Heart right ventricle (tissue), 16 donors: ENCODE results near the gene LHX4. TPM values are rescaled to one million over a fixed set of nuclear protein-coding genes. Genes with fewer than 3 reads are reported as not detected.

ENCODE experiments used
- ATAC-seq, 8 donors: fragments of 200-7000 bp; cut with Tn5 transposase; one replicate each; pipeline ENCODE4 v1.9.1; 2020; ENCODE audit warnings: mild to moderate bottlenecking in 8 of 8, moderate library complexity in 8 of 8, moderate number of reproducible peaks in 1 of 8
- DNase-seq, 2 donors: peaks; one replicate each; pipeline ENCODE4 v3.0.0-alpha.2; 2020
- H3K27ac ChIP-seq, 10 donors: fragments of 200-600 bp; sonication (generic) in 2 of 10; one replicate each; pipeline versions ENCODE4 v1.5.0 to v1.8.0; 2020 to 2022; ENCODE audit warnings: mild to moderate bottlenecking in 3 of 10
- H3K27me3 ChIP-seq, 7 donors: fragments of 200-600 bp; one replicate each; pipeline ENCODE4 v1.8.0; 2021 to 2022; ENCODE audit warnings: mild to moderate bottlenecking in 2 of 7
- H3K36me3 ChIP-seq, 9 donors: fragments of 200-600 bp; sonication (generic) in 1 of 9; one replicate each; pipeline versions ENCODE4 v1.5.0 to v1.8.0; 2020 to 2022; ENCODE audit warnings: mild to moderate bottlenecking in 2 of 9
- H3K4me1 ChIP-seq, 9 donors: fragments of 200-600 bp; sonication (generic) in 1 of 9; one replicate each; pipeline versions ENCODE4 v1.5.0 to v1.8.0; 2020 to 2022; ENCODE audit warnings: mild to moderate bottlenecking in 4 of 9
- H3K4me3 ChIP-seq, 10 donors: fragments of 200-600 bp; sonication (generic) in 2 of 10; one replicate each; pipeline versions ENCODE4 v1.5.0 to v1.8.0; 2020 to 2022; ENCODE audit warnings: mild to moderate bottlenecking in 7 of 10, moderate library complexity in 2 of 10
- H3K9me3 ChIP-seq, 11 donors: fragments of 200-600 bp in 10 of 11; sonication (generic) in 2 of 11; one replicate each; pipeline versions ENCODE4 v1.5.0 to v1.8.0; 2013 to 2022; ENCODE audit warnings: mild to moderate bottlenecking in 2 of 11, control low read depth in 1 of 11, moderate library complexity in 1 of 11
- WGBS, 2 donors: extraction: QIAGEN DNeasy Blood & Tissue Kit; methylation state at CpG; one replicate each; pipeline ENCODE4 v1.1.7; 2013; ENCODE audit warnings: inconsistent platforms in 1 of 2; 5-methylcytosine and 5-hydroxymethylcytosine counted together
- intact Hi-C, 10 donors: fragments of 100-400 bp; cut with DNase I; formaldehyde crosslinking; loops; one replicate each; pipeline versions ENCODE4 v1.11.1 to v1.14.2; 2022
- polyA plus RNA-seq, 2 donors: library from polyadenylated mRNA; stranded (reverse); fragments of 200-250 nt; gene quantifications; one replicate each; pipeline ENCODE4 v1.2.3, GENCODE V29; 2013
- total RNA-seq, 10 donors: library from RNA; stranded (reverse); fragmentation: NEBNext Ultra II Directional in 3 of 10; extraction: Animal tissue kit (Norgen Biotek cat#: 25700) in 3 of 10; gene quantifications; one replicate each; pipeline versions ENCODE4 v1.2.1 to v1.2.4, GENCODE V29; 2021 to 2023
- TF ChIP-seq, protein P1 (sequence below), 9 donors: fragments of 200-600 bp; sonication (generic) in 2 of 9; IDR thresholded peaks; one replicate each; pipeline versions ENCODE4 v1.5.0 to v1.8.0; 2021 to 2022; ENCODE audit warnings: antibody characterized with exemption in 9 of 9, mild to moderate bottlenecking in 5 of 9, moderate library complexity in 1 of 9
- donor health status: Arrhythmogenic right ventricular cardiomyopathy.
- donor health status: ischemic (EF 13 %, LVEDD 7.1; RV severe dilation, severe dysfunction).
- donor health status: healthy with polysubstance abuse.
- donor health status: DM: no; HTN: yes; CAD: no.
- donor health status: DM: no; HTN: no; CAD: no.
- donor health status: ischemic (EF 25% LVEDD 6.9; RV normal size, moderate dysfunction).
- donor health status: ischemic (EF 25% LVEDD 5.7; RV mildly dilated, moderate dysfunction).
- donor health status: healthy.
- donor health status: DM: yes; HTN: yes; CAD: no.
- donor health status: Ischemic cardiomyopathy.
- donor health status: ischemic (EF 35%, LVEDD 5.7; RV mildly dilated, moderate dysfunction).
- donor health status: nonischemic (EF 11% LVEDD 7.7; RV severe dilation, severe dysfunction).
- donor health status: DM: yes; HTN: yes; CAD: no.
- donor health status: PGD.
- donor health status: ischemic (EF 29% LVEDD 5.4; RV normal size, mild dysfunction).
- donor health status: nonischemic (EF 23%, LVEDD 6.1; RV moderate dilation, normal function).

The LHX4 gene
- total and polyA plus RNA-seq, 12 donors: under 0.01 TPM; not detected in 11

DNA sequence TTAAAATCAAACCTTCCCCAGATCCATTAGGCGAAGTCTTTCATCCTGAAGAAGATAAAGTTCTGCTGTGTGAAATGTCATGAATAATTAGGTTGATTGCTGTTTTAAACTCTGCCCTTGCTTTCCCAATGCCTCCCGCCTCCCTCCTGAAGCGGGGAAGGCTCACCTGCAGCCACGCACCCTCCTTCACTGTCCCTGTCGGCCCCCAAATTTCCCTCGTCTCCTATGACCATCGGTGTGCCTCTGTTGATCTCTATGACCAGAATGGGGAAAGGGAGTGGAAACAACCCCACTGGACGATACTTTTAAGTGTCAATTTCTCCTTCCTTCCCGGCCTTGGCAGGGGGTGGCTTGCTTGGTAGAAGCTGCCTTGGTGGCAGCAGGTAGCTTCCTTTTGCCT, 35.1 kb downstream of the LHX4 start:
- TF ChIP-seq, protein P1, sequence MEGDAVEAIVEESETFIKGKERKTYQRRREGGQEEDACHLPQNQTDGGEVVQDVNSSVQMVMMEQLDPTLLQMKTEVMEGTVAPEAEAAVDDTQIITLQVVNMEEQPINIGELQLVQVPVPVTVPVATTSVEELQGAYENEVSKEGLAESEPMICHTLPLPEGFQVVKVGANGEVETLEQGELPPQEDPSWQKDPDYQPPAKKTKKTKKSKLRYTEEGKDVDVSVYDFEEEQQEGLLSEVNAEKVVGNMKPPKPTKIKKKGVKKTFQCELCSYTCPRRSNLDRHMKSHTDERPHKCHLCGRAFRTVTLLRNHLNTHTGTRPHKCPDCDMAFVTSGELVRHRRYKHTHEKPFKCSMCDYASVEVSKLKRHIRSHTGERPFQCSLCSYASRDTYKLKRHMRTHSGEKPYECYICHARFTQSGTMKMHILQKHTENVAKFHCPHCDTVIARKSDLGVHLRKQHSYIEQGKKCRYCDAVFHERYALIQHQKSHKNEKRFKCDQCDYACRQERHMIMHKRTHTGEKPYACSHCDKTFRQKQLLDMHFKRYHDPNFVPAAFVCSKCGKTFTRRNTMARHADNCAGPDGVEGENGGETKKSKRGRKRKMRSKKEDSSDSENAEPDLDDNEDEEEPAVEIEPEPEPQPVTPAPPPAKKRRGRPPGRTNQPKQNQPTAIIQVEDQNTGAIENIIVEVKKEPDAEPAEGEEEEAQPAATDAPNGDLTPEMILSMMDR (IDR thresholded peaks at IDR 0.05): no peak
- ATAC-seq: no peak
- H3K9me3 ChIP-seq: no peaks in the 10 kb centered on the region
- DNase-seq: no peak
- WGBS, 2 donors: 74 to 85% methylated on average over 9 of the region's 9 CpGs
- H3K36me3 ChIP-seq: no peaks in the 10 kb centered on the region
- intact Hi-C loops: no loop called here
- H3K27me3 ChIP-seq: peaks cover 0 to 44% (median 25%) of the 10 kb centered on the region in 7 donors
- H3K4me1 ChIP-seq: peaks cover 0 to 12% (median 0%) of the 10 kb centered on the region in 9 donors
- H3K27ac ChIP-seq: no peak overlapping the region
- H3K4me3 ChIP-seq: no peak overlapping the region

DNA sequence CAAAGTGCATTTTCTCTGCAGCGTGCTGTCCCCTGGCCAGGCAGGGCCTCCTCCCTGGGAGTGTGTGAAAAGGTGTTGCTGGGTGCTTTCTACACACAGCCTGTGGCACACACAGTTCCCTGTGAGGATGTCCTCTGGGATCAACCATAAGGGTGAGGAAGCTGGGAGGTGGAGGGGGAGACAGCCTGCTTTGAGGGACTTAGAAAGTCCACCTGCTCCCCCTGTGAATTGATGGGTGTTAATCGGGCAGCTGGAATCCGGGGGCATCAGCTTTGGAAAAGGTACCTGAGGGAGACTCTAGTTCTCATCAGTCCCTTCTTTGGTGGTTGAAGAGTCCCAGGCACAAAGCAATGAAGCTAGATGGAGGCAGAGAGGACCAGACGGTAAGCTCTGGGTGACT, 35.8 kb downstream of the LHX4 start:
- H3K9me3 ChIP-seq: no peaks in the 10 kb centered on the region
- H3K4me1 ChIP-seq: peaks cover 0 to 18% (median 0%) of the 10 kb centered on the region in 9 donors
- 73 to 79% methylated on average over 4 of the region's 4 CpGs for WGBS, 2 donors
- TF ChIP-seq, protein P1 (IDR thresholded peaks at IDR 0.05): no peak
- no peak overlapping the region for H3K27ac ChIP-seq
- intact Hi-C loops: no loop called here
- no peak for DNase-seq
- no peak for ATAC-seq
- no peak overlapping the region for H3K4me3 ChIP-seq
- H3K36me3 ChIP-seq: no peaks in the 10 kb centered on the region
- peaks cover 0 to 38% (median 18%) of the 10 kb centered on the region in 7 donors for H3K27me3 ChIP-seq

DNA sequence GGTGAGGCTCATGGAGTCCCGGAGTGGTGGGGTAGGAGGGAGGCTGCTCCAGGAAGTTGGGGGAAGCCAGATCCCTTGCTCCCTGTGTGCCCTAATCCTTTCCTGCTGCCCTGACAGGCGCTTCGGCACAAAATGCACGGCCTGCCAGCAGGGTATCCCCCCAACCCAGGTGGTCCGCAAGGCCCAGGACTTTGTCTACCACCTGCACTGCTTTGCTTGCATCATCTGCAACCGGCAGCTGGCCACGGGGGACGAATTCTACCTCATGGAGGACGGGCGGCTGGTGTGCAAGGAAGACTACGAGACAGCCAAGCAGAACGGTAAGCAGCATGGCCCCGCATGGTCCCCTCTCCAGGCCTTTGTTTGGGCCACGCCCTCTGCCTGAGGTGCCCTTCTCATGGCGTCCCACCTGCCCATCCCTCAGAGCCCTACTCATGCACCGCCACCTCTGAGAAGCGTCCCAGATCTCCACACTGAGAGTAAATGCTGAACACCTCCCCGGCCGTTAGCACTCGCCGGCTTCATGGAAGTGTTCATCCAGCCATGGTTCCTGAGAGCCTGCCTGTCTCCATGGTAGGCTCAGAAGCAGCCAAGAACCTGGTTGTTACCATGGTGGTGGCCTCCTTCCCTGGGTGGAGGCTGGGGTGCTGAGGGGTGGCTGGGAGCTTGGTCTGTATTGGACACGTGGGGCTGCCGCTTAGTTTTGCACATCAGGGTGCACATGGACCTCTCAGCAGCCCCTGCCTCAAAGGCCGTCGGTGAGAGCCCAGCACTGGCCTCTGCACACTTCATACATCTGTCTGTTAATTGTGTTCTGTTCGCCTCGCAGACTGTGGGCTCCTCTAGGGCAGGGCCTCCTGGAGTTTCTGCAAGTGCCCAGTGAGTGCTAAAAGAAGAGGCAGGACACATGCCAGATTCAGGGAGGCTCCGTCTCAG, 36.5 kb downstream of the LHX4 start:
- TF ChIP-seq, protein P1 (IDR thresholded peaks at IDR 0.05): no peak
- H3K27me3 ChIP-seq: peaks cover 0 to 35% (median 16%) of the 10 kb centered on the region in 7 donors
- no peak overlapping the region for H3K27ac ChIP-seq
- H3K36me3 ChIP-seq: no peaks in the 10 kb centered on the region
- no peak for DNase-seq
- intact Hi-C loops: no loop called here
- WGBS, 2 donors: 85 to 88% methylated on average over 28 of the region's 28 CpGs
- no peak for ATAC-seq
- H3K4me3 ChIP-seq: no peak overlapping the region
- no peaks in the 10 kb centered on the region for H3K9me3 ChIP-seq
- H3K4me1 ChIP-seq: peaks cover 0 to 23% (median 0%) of the 10 kb centered on the region in 9 donors

DNA sequence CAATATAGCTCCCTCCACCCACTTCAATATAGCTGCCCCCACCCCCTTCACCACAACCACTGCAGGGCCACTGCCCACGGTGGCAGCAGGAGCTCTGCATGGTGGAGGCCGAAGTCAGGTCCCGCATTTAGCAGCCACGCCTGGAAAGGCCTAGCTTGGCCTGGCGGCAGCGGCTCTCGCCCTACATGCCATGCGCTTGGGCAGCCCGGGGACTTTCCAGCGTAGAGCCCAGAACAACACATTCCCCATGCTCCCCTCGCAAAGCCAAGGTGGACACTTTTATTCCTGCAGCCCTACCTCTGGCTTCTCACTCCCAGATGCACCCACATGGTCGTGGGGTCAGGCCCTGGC, 37.1 kb downstream of the LHX4 start:
- H3K36me3 ChIP-seq: no peaks in the 10 kb centered on the region
- peaks cover 0 to 23% (median 0%) of the 10 kb centered on the region in 9 donors for H3K4me1 ChIP-seq
- no peaks in the 10 kb centered on the region for H3K9me3 ChIP-seq
- TF ChIP-seq, protein P1 (IDR thresholded peaks at IDR 0.05): no peak
- H3K27ac ChIP-seq: no peak overlapping the region
- WGBS, 2 donors: 94% methylated on average over 12 of the region's 12 CpGs
- intact Hi-C loops: no loop called here
- ATAC-seq (no peak), DNase-seq (no peak)
- peaks cover 0 to 35% (median 16%) of the 10 kb centered on the region in 7 donors for H3K27me3 ChIP-seq
- no peak overlapping the region for H3K4me3 ChIP-seq
